Measurements from ENCODE around the gene IHH. TPM values are rescaled to one million over a fixed set of nuclear protein-coding genes. Genes with fewer than 3 reads are reported as not detected.

IHH gene
- total and polyA plus RNA-seq, 2 of the 8 experiments (the other 6 are each of a cell fraction or from before 2014, with no cell fraction given): 0.03 TPM; not detected in 1

DNA sequence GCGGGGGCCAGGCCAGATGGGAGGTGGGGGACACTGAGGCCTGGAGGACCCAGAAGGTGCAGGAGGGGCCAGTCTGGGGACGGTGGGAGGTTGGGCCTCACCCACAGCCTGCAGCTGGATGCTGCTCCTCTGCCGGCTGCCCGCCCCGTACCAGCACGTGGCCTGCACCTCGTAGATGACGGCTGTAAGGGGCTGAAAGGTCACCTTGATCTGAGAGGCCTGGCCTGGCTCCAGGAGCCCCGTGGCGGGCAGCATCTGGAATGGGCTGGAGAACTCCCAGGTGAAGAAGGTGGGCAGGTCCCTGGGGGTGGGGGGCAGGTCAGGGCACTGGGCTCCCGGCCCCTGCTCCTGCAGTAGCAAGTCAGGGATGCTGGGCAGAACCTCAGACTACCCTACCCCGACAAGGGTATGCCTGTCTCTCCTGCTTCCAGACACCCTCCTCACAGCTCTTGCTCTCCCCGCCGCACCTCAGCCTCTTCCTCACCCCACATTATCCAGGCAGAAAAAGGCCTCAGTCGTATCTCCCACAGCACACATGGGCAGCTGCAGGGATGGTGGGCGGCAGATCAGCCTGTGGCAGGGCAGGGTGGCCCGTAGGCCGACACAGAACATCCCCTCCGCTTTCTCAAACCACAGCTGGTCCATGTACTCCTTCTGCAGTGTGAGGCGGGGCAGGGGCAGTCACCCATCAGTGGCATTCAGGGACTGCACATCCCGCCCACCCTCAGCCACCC is 29.5 kb downstream of the IHH start (continued):
- TF ChIP-seq, protein P1, sequence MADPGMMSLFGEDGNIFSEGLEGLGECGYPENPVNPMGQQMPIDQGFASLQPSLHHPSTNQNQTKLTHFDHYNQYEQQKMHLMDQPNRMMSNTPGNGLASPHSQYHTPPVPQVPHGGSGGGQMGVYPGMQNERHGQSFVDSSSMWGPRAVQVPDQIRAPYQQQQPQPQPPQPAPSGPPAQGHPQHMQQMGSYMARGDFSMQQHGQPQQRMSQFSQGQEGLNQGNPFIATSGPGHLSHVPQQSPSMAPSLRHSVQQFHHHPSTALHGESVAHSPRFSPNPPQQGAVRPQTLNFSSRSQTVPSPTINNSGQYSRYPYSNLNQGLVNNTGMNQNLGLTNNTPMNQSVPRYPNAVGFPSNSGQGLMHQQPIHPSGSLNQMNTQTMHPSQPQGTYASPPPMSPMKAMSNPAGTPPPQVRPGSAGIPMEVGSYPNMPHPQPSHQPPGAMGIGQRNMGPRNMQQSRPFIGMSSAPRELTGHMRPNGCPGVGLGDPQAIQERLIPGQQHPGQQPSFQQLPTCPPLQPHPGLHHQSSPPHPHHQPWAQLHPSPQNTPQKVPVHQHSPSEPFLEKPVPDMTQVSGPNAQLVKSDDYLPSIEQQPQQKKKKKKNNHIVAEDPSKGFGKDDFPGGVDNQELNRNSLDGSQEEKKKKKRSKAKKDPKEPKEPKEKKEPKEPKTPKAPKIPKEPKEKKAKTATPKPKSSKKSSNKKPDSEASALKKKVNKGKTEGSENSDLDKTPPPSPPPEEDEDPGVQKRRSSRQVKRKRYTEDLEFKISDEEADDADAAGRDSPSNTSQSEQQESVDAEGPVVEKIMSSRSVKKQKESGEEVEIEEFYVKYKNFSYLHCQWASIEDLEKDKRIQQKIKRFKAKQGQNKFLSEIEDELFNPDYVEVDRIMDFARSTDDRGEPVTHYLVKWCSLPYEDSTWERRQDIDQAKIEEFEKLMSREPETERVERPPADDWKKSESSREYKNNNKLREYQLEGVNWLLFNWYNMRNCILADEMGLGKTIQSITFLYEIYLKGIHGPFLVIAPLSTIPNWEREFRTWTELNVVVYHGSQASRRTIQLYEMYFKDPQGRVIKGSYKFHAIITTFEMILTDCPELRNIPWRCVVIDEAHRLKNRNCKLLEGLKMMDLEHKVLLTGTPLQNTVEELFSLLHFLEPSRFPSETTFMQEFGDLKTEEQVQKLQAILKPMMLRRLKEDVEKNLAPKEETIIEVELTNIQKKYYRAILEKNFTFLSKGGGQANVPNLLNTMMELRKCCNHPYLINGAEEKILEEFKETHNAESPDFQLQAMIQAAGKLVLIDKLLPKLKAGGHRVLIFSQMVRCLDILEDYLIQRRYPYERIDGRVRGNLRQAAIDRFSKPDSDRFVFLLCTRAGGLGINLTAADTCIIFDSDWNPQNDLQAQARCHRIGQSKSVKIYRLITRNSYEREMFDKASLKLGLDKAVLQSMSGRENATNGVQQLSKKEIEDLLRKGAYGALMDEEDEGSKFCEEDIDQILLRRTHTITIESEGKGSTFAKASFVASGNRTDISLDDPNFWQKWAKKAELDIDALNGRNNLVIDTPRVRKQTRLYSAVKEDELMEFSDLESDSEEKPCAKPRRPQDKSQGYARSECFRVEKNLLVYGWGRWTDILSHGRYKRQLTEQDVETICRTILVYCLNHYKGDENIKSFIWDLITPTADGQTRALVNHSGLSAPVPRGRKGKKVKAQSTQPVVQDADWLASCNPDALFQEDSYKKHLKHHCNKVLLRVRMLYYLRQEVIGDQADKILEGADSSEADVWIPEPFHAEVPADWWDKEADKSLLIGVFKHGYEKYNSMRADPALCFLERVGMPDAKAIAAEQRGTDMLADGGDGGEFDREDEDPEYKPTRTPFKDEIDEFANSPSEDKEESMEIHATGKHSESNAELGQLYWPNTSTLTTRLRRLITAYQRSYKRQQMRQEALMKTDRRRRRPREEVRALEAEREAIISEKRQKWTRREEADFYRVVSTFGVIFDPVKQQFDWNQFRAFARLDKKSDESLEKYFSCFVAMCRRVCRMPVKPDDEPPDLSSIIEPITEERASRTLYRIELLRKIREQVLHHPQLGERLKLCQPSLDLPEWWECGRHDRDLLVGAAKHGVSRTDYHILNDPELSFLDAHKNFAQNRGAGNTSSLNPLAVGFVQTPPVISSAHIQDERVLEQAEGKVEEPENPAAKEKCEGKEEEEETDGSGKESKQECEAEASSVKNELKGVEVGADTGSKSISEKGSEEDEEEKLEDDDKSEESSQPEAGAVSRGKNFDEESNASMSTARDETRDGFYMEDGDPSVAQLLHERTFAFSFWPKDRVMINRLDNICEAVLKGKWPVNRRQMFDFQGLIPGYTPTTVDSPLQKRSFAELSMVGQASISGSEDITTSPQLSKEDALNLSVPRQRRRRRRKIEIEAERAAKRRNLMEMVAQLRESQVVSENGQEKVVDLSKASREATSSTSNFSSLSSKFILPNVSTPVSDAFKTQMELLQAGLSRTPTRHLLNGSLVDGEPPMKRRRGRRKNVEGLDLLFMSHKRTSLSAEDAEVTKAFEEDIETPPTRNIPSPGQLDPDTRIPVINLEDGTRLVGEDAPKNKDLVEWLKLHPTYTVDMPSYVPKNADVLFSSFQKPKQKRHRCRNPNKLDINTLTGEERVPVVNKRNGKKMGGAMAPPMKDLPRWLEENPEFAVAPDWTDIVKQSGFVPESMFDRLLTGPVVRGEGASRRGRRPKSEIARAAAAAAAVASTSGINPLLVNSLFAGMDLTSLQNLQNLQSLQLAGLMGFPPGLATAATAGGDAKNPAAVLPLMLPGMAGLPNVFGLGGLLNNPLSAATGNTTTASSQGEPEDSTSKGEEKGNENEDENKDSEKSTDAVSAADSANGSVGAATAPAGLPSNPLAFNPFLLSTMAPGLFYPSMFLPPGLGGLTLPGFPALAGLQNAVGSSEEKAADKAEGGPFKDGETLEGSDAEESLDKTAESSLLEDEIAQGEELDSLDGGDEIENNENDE (IDR thresholded peaks at IDR 0.05; ENCODE audit: insufficient replicate concordance, low read length): no peak
- TF ChIP-seq EP300 (IDR thresholded peaks at IDR 0.05; ENCODE audit: borderline replicate concordance in 1 of 2, low read depth in 2 of 2, low read length in 2 of 2): no peak
- TF ChIP-seq SIRT6 (IDR thresholded peaks at IDR 0.05; ENCODE audit: low read length): no peak
- TF ChIP-seq KDM1A (IDR thresholded peaks at IDR 0.05; ENCODE audit: borderline replicate concordance, low read length): no peak
- no peak for TF ChIP-seq GTF2F1 (IDR thresholded peaks at IDR 0.05; ENCODE audit: borderline replicate concordance, low read depth, low read length)

All from H1 (cell line).